ENCODE measurements around the gene ITGA2B. TPM values are rescaled to one million over a fixed set of nuclear protein-coding genes. Genes with fewer than 3 reads are reported as not detected.
A peak's percentile ranks its signal among the peaks of the same experiment; 100 is the strongest.

Gene ITGA2B
- total RNA-seq, 2 experiments from 2014 or later: 0.58 to 0.71 TPM

- H3K36me3 Mint-ChIP-seq (ENCODE audit: low read depth): no peaks in the 10 kb centered on the region
- H3K9me3 Mint-ChIP-seq: no peaks in the 10 kb centered on the region
- no peak for DNase-seq
- POLR2A ChIA-PET: interaction anchor here (0.6 kb wide), 1 partner anchor 162 kb away, joined by 3 read pairs; no protein-coding TSS in a partner anchor
- CTCF ChIA-PET: interaction anchor here (1.1 to 2.3 kb wide), 3 partner anchors 10 to 151 kb away, joined by 3 to 11 read pairs (median 7); no protein-coding TSS in a partner anchor
- H3K4me3 Mint-ChIP-seq: no peak overlapping the region
- peaks cover 3% of the 10 kb centered on the region for H3K4me1 Mint-ChIP-seq
- peaks cover 33% of the 10 kb centered on the region for H3K27me3 Mint-ChIP-seq
- no peak overlapping the region for H3K27ac Mint-ChIP-seq
Observed at GRCh38 chr17:44361292-44362260, 27.9 kb downstream of the ITGA2B start.

GRCh38 chr17:44360826-44361225, 28.6 kb downstream of the ITGA2B start:
- CTCF ChIA-PET: interaction anchor here (1.1 to 2.1 kb wide), 2 partner anchors 9 to 15 kb away, joined by 3 to 7 read pairs; no protein-coding TSS in a partner anchor
- POLR2A ChIA-PET: interaction anchor here (0.6 kb wide), 1 partner anchor 163 kb away, joined by 3 read pairs; no protein-coding TSS in a partner anchor
- Mint-ChIP-seq H3K9me3 (no peaks in the 10 kb centered on the region), H3K27me3 (peaks cover 32% of the 10 kb centered on the region), H3K4me1 (peaks cover 3% of the 10 kb centered on the region), H3K4me3 (no peak overlapping the region), H3K36me3 (ENCODE audit: low read depth) (no peaks in the 10 kb centered on the region), H3K27ac (no peak overlapping the region)
- DNase-seq: no peak

- H3K4me1 Mint-ChIP-seq: peaks cover 3% of the 10 kb centered on the region
- no peaks in the 10 kb centered on the region for H3K9me3 Mint-ChIP-seq
- DNase-seq: no peak
- no peak overlapping the region for H3K4me3 Mint-ChIP-seq
- H3K36me3 Mint-ChIP-seq (ENCODE audit: low read depth): no peaks in the 10 kb centered on the region
- H3K27me3 Mint-ChIP-seq: peaks cover 32% of the 10 kb centered on the region
- H3K27ac Mint-ChIP-seq: no peak overlapping the region
- CTCF ChIA-PET: interaction anchor here (2.1 kb wide), 1 partner anchor 14 kb away, joined by 7 read pairs; no protein-coding TSS in a partner anchor
- POLR2A ChIA-PET: interaction anchor here (1.0 kb wide), 1 partner anchor 29 kb away, joined by 5 read pairs; no protein-coding TSS in a partner anchor
Observed at GRCh38 chr17:44360144-44360533, 29.3 kb downstream of the ITGA2B start.

- peaks cover 29% of the 10 kb centered on the region for H3K27me3 Mint-ChIP-seq
- no peaks in the 10 kb centered on the region for H3K9me3 Mint-ChIP-seq
- CTCF ChIA-PET: interaction anchor here (2.0 to 2.2 kb wide), 3 partner anchors 10 to 14 kb away, joined by 6 to 8 read pairs (median 7); no protein-coding TSS in a partner anchor
- POLR2A ChIA-PET: interaction anchor here (1.0 kb wide), 1 partner anchor 28 kb away, joined by 5 read pairs; no protein-coding TSS in a partner anchor
- DNase-seq: no peak
- H3K4me3 Mint-ChIP-seq: no peak overlapping the region
- peaks cover 3% of the 10 kb centered on the region for H3K4me1 Mint-ChIP-seq
- no peaks in the 10 kb centered on the region for H3K36me3 Mint-ChIP-seq (ENCODE audit: low read depth)
- no peak overlapping the region for H3K27ac Mint-ChIP-seq
Observed at GRCh38 chr17:44359458-44360143, 29.8 kb downstream of the ITGA2B start.

GRCh38 chr17:44359006-44359405, 30.4 kb downstream of the ITGA2B start:
- Mint-ChIP-seq H3K4me3 (no peak overlapping the region), H3K36me3 (ENCODE audit: low read depth) (no peaks in the 10 kb centered on the region), H3K4me1 (peaks cover 3% of the 10 kb centered on the region), H3K9me3 (no peaks in the 10 kb centered on the region), H3K27me3 (peaks cover 27% of the 10 kb centered on the region), H3K27ac (no peak overlapping the region)
- CTCF ChIA-PET: interaction anchor here (1.5 to 2.2 kb wide), 4 partner anchors 11 to 13 kb away, joined by 4 to 8 read pairs (median 6); partner anchors contain the start of gene GRN
- DNase-seq: no peak
- POLR2A ChIA-PET: no interaction called here

- ChIA-PET POLR2A (interaction anchor here (0.8 kb wide), 1 partner anchor 10 kb away, joined by 3 read pairs; no protein-coding TSS in a partner anchor), CTCF (interaction anchor here (1.0 to 2.2 kb wide), 5 partner anchors 10 to 27 kb away, joined by 3 to 8 read pairs (median 4); partner anchors contain the start of gene GRN)
- no peak overlapping the region for H3K27ac Mint-ChIP-seq
- no peaks in the 10 kb centered on the region for H3K9me3 Mint-ChIP-seq
- no peak for DNase-seq
- H3K36me3 Mint-ChIP-seq (ENCODE audit: low read depth): peaks cover under 1% of the 10 kb centered on the region
- H3K4me3 Mint-ChIP-seq: no peak overlapping the region
- H3K27me3 Mint-ChIP-seq: peaks cover 25% of the 10 kb centered on the region
- peaks cover under 1% of the 10 kb centered on the region for H3K4me1 Mint-ChIP-seq
Observed at GRCh38 chr17:44358066-44358465, 31.4 kb downstream of the ITGA2B start.

GRCh38 chr17:44356241-44356640, 33.2 kb downstream of the ITGA2B start:
- Mint-ChIP-seq H3K4me3 (no peak overlapping the region), H3K36me3 (ENCODE audit: low read depth) (peaks cover 13% of the 10 kb centered on the region), H3K27ac (no peak overlapping the region), H3K27me3 (peaks cover 21% of the 10 kb centered on the region), H3K4me1 (peaks cover 3% of the 10 kb centered on the region), H3K9me3 (no peaks in the 10 kb centered on the region)
- POLR2A ChIA-PET: no interaction called here
- DNase-seq: no peak
- CTCF ChIA-PET: no interaction called here

GRCh38 chr17:44355642-44356099, 33.8 kb downstream of the ITGA2B start:
- H3K4me1 Mint-ChIP-seq: peaks cover 3% of the 10 kb centered on the region
- DNase-seq: no peak
- H3K27ac Mint-ChIP-seq: no peak overlapping the region
- H3K27me3 Mint-ChIP-seq: peaks cover 15% of the 10 kb centered on the region
- H3K36me3 Mint-ChIP-seq (ENCODE audit: low read depth): peaks cover 13% of the 10 kb centered on the region
- no peaks in the 10 kb centered on the region for H3K9me3 Mint-ChIP-seq
- no peak overlapping the region for H3K4me3 Mint-ChIP-seq
- POLR2A ChIA-PET: interaction anchor here (1.0 kb wide), 1 partner anchor 10 kb away, joined by 3 read pairs; the partner anchor contains the start of gene GRN
- CTCF ChIA-PET: interaction anchor here (0.9 to 3.0 kb wide), 5 partner anchors 8 to 146 kb away, joined by 3 to 17 read pairs (median 4); partner anchors contain the start of genes FAM171A2 and GRN

GRCh38 chr17:44354582-44355561, 34.6 kb downstream of the ITGA2B start:
- ChIA-PET CTCF (interaction anchor here (0.9 to 3.0 kb wide), 9 partner anchors 8 to 168 kb away, joined by 3 to 17 read pairs (median 4); partner anchors contain the start of genes FAM171A2 and GRN), POLR2A (interaction anchor here (1.0 to 2.2 kb wide), 4 partner anchors 8 to 145 kb away, joined by 3 to 8 read pairs (median 6); partner anchors contain the start of genes FAM171A2 and GRN)
- no peak overlapping the region for H3K27ac Mint-ChIP-seq
- no peak overlapping the region for H3K4me3 Mint-ChIP-seq
- H3K27me3 Mint-ChIP-seq: peaks cover 12% of the 10 kb centered on the region
- peak; percentile 58 for DNase-seq
- H3K9me3 Mint-ChIP-seq: no peaks in the 10 kb centered on the region
- peaks cover 13% of the 10 kb centered on the region for H3K36me3 Mint-ChIP-seq (ENCODE audit: low read depth)
- H3K4me1 Mint-ChIP-seq: peaks cover 3% of the 10 kb centered on the region

GRCh38 chr17:44353672-44354331, 35.6 kb downstream of the ITGA2B start:
- H3K9me3 Mint-ChIP-seq: no peaks in the 10 kb centered on the region
- H3K4me1 Mint-ChIP-seq: peaks cover 3% of the 10 kb centered on the region
- H3K27ac Mint-ChIP-seq: no peak overlapping the region
- POLR2A ChIA-PET: interaction anchor here (1.1 to 2.2 kb wide), 4 partner anchors 9 to 144 kb away, joined by 3 to 8 read pairs (median 6); partner anchors contain the start of gene FAM171A2
- CTCF ChIA-PET: interaction anchor here (0.6 to 3.0 kb wide), 10 partner anchors 8 to 169 kb away, joined by 3 to 17 read pairs (median 4); partner anchors contain the start of genes FAM171A2 and GRN
- H3K27me3 Mint-ChIP-seq: peaks cover 12% of the 10 kb centered on the region
- H3K36me3 Mint-ChIP-seq (ENCODE audit: low read depth): peaks cover 13% of the 10 kb centered on the region
- H3K4me3 Mint-ChIP-seq: peak overlapping the region; percentile 24
- DNase-seq: no peak

All from activated CD4-positive, alpha-beta memory T cell treated with anti-CD3 and anti-CD28 coated beads, Interleukin-2, amount 10 ng/mL, durations not matched to agents 7 days and 5 days (primary cell).